Type B pancreatic cell (in vitro differentiated cells): Measurements from ENCODE around the gene IL9. TPM values are rescaled to one million over a fixed set of nuclear protein-coding genes. Genes with fewer than 3 reads are reported as not detected.

Source experiments
- DNase-seq: peaks from one replicate; pipeline ENCODE4 v3.0.0; 2021; ENCODE audit warnings: mixed read lengths; ENCODE audit not compliant: unreplicated experiment; ENCODE audit errors: extremely low spot score
- H3K27ac Mint-ChIP-seq: 2 replicates; pipeline ENCODE4 v1.8.0; 2021; ENCODE audit warnings: mild to moderate bottlenecking, mixed read lengths
- H3K27me3 Mint-ChIP-seq: 2 replicates; pipeline ENCODE4 v1.8.0; 2021; ENCODE audit warnings: mixed read lengths
- H3K36me3 Mint-ChIP-seq: 2 replicates; pipeline ENCODE4 v1.8.0; 2021; ENCODE audit warnings: mixed read lengths
- H3K4me1 Mint-ChIP-seq: one replicate; pipeline ENCODE4 v1.8.0; 2021; ENCODE audit warnings: mixed read lengths; ENCODE audit not compliant: unreplicated experiment
- H3K4me3 Mint-ChIP-seq: 2 replicates; pipeline ENCODE4 v1.8.0; 2021; ENCODE audit warnings: mild to moderate bottlenecking, mixed read lengths
- H3K9me3 Mint-ChIP-seq: 2 replicates; pipeline ENCODE4 v1.8.0; 2021; ENCODE audit warnings: mixed read lengths
- CTCF ChIP-seq: fragments of 200-600 bp; sonication (generic); conservative IDR thresholded peaks from 2 replicates; pipeline ENCODE4 v1.5.0; 2021; ENCODE audit warnings: antibody characterized with exemption, mild to moderate bottlenecking
- long read RNA-seq: library from polyadenylated mRNA; unstranded; transcript quantifications from one replicate; pipeline ENCODE4 v2.0.0, GENCODE V29; 2020
- total RNA-seq: library from RNA; stranded (reverse); gene quantifications from 2 replicates; pipeline ENCODE4 v1.2.1, GENCODE V29; 2021; ENCODE audit warnings: low replicate concordance

Gene IL9
- total RNA-seq: not detected in 2 replicates
- long read RNA-seq: 0 reads

DNA sequence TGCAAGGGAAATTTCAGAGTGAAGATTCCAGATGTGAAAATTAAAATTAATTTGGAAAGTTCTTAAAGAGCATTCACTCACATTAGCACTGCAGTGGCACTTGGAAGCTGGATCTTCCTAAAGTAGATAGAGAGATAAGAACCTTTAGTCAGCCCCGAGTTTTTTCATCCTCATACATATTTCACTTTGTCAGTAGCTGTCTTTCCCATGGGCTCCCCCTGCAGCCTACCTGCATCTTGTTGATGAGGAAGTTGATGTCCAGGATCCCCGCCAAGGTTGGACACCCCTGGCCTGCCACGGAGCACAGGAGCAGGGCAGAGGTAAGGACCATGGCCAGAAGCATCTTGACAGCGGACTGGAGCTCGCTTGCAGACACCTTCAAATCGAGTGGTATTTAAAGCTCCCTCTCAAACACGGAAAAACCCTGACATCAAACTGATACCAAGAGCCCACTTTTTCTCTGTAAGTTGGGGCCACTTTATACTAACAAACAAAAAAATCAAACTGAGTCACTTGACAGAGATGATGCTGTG is at the start of gene IL9:
Gene IL9, minus strand, starts transcription at position 368 of the 533 bp plus-strand sequence. Its CDS starts 25 bp downstream, at position 343.
- Mint-ChIP-seq H3K27me3 (peaks cover 60% of the 10 kb centered on the region), H3K4me3 (no peak within 1 kb of the TSS), H3K4me1 (peaks cover 25% of the 10 kb centered on the region), H3K9me3 (no peaks in the 10 kb centered on the region), H3K27ac (no peak within 1 kb of the TSS), H3K36me3 (no peaks in the 10 kb centered on the region)
- DNase-seq: no peak
- TF ChIP-seq CTCF: no peak

GRCh38 chr5:135944967-135945560 is 49.4 kb upstream of the IL9 start:
- H3K4me3 Mint-ChIP-seq: no peak overlapping the region
- H3K4me1 Mint-ChIP-seq: peaks cover 13% of the 10 kb centered on the region
- H3K27ac Mint-ChIP-seq: no peak overlapping the region
- no peaks in the 10 kb centered on the region for H3K9me3 Mint-ChIP-seq
- H3K36me3 Mint-ChIP-seq: no peaks in the 10 kb centered on the region
- no peak for DNase-seq
- TF ChIP-seq CTCF: peak; percentile 91
- H3K27me3 Mint-ChIP-seq: peaks cover 18% of the 10 kb centered on the region

DNA sequence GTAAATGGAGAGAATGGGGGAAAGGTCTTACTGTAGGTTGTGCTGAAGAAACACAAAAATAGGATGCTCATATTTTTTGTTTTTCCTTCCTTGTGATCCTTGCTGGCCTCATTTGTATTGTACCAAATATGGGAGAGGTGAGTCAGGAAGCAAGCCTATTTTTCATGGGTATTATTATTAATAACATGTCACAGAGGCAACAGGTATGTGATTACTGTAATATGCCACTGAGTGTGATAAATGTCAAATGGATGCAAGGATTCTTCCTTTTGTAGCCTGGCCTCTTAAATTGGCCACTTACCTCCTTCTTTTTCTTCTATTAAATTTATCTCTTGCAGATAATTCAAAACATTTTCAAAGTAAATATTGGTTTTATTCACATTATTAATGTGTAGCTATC is 48.9 kb upstream of the IL9 start:
- TF ChIP-seq CTCF: no peak
- no peaks in the 10 kb centered on the region for H3K9me3 Mint-ChIP-seq
- H3K27me3 Mint-ChIP-seq: peaks cover 17% of the 10 kb centered on the region
- H3K4me1 Mint-ChIP-seq: peaks cover 13% of the 10 kb centered on the region
- H3K4me3 Mint-ChIP-seq: no peak overlapping the region
- DNase-seq: no peak
- no peaks in the 10 kb centered on the region for H3K36me3 Mint-ChIP-seq
- H3K27ac Mint-ChIP-seq: no peak overlapping the region

- Mint-ChIP-seq H3K27ac (no peak overlapping the region), H3K27me3 (peaks cover 29% of the 10 kb centered on the region), H3K36me3 (no peaks in the 10 kb centered on the region), H3K4me3 (no peak overlapping the region), H3K9me3 (no peaks in the 10 kb centered on the region), H3K4me1 (peaks cover 13% of the 10 kb centered on the region)
- no peak for TF ChIP-seq CTCF
- no peak for DNase-seq
These were observed 46.6 kb upstream of the IL9 start for GRCh38 chr5:135942202-135942771.

- Mint-ChIP-seq H3K27ac (no peak overlapping the region), H3K4me3 (no peak overlapping the region), H3K36me3 (no peaks in the 10 kb centered on the region), H3K27me3 (peaks cover 30% of the 10 kb centered on the region), H3K4me1 (peaks cover 13% of the 10 kb centered on the region), H3K9me3 (no peaks in the 10 kb centered on the region)
- TF ChIP-seq CTCF: no peak
- no peak for DNase-seq
These were observed 46.1 kb upstream of the IL9 start for GRCh38 chr5:135941711-135942110.
